DMS153 treated with DMSO at 0.1 percent for 48 hours (cell line): ENCODE measurements around the gene RAD51B.
"Not testable (repeated sequence)": the region's sequence is repeated elsewhere in the genome, so short reads cannot be mapped to it uniquely, and the experiment has no call there.

Experiments used
- DNase-seq: peaks from one replicate; lab custom pipeline; 2025; ENCODE audit not compliant: unreplicated experiment; lab: John Stamatoyannopoulos, UW

RAD51B gene

GRCh38 chr14:68286667-68287066, 467.1 kb downstream of the RAD51B start:
- DNase-seq: no peak

DNA sequence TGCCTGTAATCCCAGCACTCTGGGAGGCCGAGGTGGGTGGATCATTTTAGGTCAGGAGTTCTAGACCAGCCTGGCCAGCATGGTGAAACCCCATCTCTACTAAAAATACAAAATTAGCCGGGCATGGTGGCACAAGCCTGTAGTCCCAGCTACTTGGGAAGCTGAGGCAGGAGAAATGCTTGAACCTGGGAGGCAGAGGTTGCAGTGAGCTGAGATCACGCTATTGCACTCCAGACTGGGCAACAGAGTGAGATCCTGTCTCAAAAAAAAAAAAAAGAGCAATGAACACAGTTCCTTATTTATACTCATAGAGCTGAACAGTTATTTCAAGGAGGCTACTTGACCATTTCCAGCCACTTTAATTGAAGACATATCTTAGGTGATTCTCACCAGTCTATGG, 469.9 kb downstream of the RAD51B start:
- DNase-seq: not testable (repeated sequence)

DNA sequence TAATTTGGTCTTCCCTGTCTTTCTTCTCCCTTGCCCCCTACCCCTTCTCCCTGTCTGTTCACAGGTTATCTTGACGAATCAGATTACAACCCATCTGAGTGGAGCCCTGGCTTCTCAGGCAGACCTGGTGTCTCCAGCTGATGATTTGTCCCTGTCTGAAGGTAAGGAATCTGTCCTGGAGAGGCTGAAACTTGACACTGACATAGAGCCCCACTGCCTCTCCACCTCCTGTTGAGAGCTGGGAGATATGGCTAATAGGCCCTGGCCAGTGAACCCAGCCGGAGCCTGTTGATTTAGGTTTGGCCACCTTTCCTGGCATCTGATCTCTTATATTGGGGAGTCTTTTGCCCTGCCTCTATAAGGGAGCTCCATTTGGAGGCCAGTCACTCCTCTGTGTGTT, 472.2 kb downstream of the RAD51B start:
- DNase-seq: no peak

DNA sequence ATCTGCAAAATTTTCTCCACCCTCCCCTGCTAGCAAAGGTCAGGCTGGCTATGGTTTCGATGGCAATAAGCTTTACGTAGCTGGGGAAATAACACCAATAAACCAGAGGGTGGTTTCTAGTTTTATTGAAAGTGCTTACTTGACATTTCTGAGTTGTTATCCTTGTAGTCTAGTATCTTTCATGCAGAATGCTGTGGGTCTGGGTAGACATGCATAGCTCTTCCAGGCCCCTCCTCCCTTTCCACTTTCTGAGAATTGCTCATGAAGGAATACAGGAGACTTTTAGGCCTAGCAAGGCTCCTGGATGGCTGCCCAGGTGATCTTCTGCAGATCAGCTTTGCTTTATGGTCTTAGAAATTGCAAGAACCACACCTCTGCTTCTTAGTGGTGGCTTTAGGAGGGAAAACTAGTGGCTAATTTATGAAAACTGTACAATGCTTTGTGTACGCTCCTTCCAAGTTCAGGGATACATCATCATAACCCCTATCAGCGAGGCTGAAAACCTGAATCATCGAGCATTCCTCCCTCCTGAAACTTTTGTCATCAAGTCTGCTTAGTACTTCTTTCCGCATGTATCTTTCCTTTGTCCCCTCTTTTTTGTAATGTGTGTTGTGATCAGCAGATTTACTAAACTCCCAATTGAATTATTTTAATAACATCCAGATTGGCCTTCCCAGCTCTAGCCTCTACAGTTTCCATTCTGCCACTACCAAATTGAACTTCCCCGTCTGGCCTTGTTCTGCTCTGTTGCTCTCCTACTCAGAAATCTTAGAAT, 473.0 kb downstream of the RAD51B start:
- no peak for DNase-seq

- no peak for DNase-seq
These were observed 473.8 kb downstream of the RAD51B start for GRCh38 chr14:68293404-68293803.

- no peak for DNase-seq
These were observed 475.8 kb downstream of the RAD51B start for GRCh38 chr14:68295316-68295816.

GRCh38 chr14:68297039-68297438, 477.5 kb downstream of the RAD51B start:
- no peak for DNase-seq

DNA sequence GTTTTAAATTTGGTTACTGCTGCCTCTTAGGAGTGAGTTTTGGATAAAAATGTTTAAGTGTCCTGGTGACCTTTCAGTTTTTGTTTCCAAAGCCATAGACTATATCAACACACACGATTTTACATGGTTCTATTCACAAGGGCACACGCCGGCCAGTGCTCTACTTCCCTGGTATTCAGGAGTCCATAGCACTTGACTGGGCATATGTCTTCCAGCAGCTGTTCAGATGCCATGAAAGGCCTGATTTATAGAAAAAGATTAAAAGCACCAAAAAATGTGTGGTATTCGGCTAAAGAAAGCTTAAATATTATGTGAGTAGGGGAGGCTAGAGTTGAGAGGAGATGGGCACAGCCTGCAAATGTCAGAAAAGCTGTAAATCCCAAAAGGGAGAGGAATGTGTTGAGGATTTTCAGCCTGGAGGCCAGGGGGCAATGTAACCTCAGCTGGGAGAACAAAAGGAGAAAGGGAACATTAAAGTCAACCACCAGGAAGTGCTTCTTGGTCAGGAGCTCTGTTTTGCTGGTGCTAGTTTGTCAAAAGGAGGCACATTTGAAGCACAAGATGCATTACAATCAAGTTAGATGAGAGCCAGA, 478.4 kb downstream of the RAD51B start:
- no peak for DNase-seq

GRCh38 chr14:68300608-68301007, 481.0 kb downstream of the RAD51B start:
- DNase-seq: no peak

GRCh38 chr14:68301219-68301618, 481.6 kb downstream of the RAD51B start:
- DNase-seq: no peak

GRCh38 chr14:68302938-68303337, 483.4 kb downstream of the RAD51B start:
- DNase-seq: not testable (repeated sequence)

DNA sequence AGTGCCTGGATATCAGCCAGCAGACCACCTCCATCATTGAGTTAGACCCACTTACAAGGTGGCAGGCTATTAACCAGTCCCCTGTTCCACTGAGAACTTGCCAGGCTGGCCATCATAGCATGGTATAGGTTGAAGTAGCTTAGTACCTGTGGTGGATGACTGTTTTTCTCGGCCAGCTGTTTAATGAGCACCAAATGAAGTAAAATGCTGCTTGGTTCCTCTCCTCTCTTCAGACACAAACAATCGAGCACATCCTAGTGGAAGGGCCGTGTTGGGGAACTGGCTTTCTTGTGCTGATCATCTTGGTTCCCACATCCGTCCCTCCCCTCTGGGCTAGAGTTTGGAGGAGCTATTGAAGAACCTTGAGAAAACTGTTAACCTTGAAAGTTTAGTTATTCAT, 486.2 kb downstream of the RAD51B start:
- DNase-seq: no peak

DNA sequence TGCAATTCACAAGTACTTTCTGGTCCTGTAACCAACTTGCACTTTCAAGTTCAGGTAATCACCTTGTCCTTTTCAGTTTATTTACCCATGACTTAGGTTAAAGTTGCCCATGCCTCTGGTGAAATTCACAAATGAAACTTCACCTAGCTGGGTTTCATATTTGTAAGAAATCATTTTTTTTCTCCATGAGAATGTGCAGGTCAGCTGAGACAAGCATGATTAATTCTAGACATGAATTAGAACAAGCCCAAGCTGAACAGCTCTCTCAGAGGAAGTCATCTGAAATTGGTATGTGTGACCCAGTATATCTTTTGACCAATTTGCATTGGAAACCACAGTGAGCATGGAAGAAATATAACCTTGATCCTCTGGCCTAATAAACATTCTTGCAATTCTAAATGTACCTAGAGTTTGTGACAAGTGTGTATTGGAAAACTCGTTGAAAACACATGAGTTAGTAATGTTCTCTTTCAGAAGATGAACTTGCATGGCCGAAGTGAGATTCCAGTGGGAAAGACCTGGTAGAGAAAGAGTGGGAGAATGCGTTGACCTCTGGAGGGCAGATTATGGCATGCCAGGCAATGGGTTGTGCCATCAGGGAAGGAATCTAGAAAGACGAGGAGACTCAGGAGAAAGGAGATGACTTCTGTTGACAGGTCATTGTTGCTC, 486.8 kb downstream of the RAD51B start:
- no peak for DNase-seq

GRCh38 chr14:68306934-68307789, 487.6 kb downstream of the RAD51B start:
- peak; percentile 90 for DNase-seq

- no peak for DNase-seq
These were observed 488.2 kb downstream of the RAD51B start for GRCh38 chr14:68307790-68308168.

DNA sequence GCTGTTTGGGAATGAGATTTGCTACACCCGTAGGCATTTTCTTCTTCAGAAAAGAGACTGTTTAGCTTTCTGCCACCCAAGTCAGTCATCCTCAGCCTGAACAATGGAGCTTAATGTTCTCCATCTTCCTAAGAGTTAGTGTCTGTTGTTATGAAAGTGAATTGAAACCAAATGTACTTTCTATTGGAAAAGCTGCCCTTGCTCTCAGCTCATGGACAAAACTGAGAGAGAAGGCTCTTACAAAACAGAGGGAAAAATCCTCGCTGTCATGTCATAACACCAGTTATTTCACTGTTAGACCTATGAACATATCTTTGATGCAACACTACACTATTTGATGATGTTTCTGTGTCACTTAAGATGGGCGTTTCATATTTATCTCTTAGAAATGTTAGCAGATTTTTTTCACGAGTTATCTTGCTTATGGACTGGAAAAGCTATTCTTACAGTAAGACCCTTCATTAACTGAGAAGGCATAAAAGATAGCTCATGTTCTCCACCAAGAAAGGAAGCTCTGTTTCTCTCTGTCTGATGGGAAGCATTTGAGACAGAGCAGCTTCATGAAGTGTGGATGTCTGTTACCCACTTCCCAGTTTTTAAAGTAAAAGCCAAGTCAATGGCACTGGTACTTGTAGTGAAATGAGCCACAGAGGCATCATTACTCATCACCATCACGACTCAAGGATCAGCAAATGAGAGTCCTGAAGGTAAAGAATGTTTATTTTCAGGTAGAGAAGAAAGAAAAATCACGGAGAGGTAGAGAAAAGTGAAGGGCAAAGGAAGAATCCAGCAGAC, 489.3 kb downstream of the RAD51B start:
- DNase-seq: no peak

- DNase-seq: no peak
These were observed 490.0 kb downstream of the RAD51B start for GRCh38 chr14:68309616-68310015.

DNA sequence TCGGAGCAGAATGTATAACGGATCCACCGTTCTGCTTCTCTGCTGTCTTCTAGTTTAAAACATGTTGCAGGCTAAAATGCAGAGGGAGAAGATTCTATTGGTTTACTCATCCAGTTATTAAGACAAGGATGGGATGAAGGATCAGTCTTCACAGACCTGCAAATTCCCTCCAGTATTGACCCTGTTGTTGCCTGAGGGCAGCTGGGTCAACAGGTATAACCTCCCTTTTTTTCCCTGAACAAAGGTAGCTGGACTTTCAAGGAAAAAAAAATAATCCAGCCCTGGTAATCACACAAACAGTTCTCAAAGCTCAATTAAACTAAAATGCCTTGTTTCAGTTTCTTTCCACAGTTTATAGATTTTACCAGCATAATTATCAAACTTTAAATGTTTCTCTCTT, 492.7 kb downstream of the RAD51B start:
- no peak for DNase-seq

DNA sequence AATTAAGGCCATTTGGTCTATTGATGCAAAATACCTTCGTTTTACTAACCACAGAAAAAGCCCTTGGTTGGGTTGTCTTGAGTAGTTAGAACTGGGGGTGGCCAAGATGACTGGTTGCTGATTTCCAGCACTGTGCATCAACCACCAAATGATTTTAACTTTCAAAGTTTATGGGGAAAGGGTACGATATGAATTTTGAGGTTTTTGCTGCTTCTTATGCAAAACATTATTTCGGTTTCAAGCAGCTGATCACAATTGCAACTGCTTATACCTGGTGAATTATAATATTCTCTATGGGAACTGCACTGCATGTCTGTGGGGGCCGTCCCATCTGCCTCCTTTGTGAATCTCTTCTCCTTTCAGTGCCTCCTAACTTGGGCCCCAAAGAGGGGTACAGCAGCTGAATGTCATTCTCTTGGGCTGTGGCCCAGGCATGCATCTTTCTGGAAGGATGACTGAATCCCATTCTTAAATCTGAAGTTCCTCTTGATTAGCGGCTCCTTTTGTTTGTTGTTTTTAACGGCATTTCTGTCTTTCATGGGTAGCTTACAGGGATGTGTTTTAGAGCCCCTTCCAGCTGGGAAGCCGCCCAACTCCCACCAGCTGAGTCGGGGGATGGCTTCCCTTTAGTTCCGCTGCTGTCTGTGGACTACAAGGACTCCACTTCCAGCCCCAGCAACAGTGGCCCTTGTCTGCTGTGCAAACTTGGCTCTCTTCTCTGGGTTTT, 493.5 kb downstream of the RAD51B start:
- no peak for DNase-seq

DNA sequence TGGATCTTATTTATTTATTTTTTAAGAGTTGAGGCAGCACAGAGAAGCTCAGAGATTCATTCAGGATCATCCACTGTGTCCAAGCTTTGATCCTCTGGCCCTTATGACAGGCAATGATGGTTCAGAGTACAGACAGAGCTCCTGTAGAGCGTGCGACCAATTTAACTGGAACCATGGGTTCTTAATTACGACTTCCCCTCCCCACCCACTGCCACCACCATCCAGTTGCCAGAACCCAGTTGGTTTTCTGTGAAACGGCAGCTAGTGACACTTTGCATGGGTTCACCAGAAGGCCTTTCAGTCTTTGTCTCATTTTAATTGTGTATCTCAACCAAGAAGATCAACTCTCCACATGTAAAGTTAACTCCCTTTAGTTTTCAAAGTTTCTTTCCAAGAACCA, 495.1 kb downstream of the RAD51B start:
- no peak for DNase-seq
